SU-DHL-6 (cell line): ENCODE data around the gene IL12RB2.

Experiments used
- H2AFZ ChIP-seq: fragments of 200-600 bp; sonication (generic); 2 replicates; pipeline ENCODE4 v1.6.1; 2014; ENCODE audit warnings: low read depth, mild to moderate bottlenecking, moderate library complexity, mixed read lengths, antibody characterized with exemption, low read length; ENCODE audit not compliant: severe bottlenecking
- H3F3A ChIP-seq: fragments of 200-600 bp; shearing (Covaris generic); 2 replicates; pipeline ENCODE4 v1.6.0; 2016; ENCODE audit warnings: antibody characterized with exemption, mild to moderate bottlenecking; ENCODE audit not compliant: insufficient read depth
- H3K27ac ChIP-seq: fragments of 200-600 bp; sonication (generic); 2 replicates; pipeline ENCODE4 v1.5.1; 2016; ENCODE audit warnings: low read depth, mild to moderate bottlenecking, low read length, moderate library complexity, mixed read lengths
- H3K27me3 ChIP-seq: fragments of 200-600 bp; sonication (generic), shearing (Covaris generic); 2 replicates; pipeline ENCODE4 v1.6.0; 2014; ENCODE audit warnings: mild to moderate bottlenecking, low read length
- H3K36me3 ChIP-seq: fragments of 200-600 bp; sonication (generic); 2 replicates; pipeline ENCODE4 v1.6.1; 2014; ENCODE audit warnings: mild to moderate bottlenecking, low read length, mixed read lengths
- H3K4me2 ChIP-seq: fragments of 300-600, 200-600 bp; shearing (Covaris generic), sonication (generic); 2 replicates; pipeline ENCODE4 v1.6.0; 2014; ENCODE audit warnings: low read length, low read depth, mild to moderate bottlenecking; ENCODE audit not compliant: poor library complexity, severe bottlenecking
- H3K4me3 ChIP-seq: fragments of 200-600 bp; sonication (generic); 2 replicates; pipeline ENCODE4 v1.5.1; 2014; ENCODE audit warnings: antibody characterized with exemption, low read length, mild to moderate bottlenecking, mixed read lengths; ENCODE audit not compliant: insufficient read depth, poor library complexity, severe bottlenecking
- H3K79me2 ChIP-seq: fragments of 200-600 bp; sonication (generic); 2 replicates; pipeline ENCODE4 v1.6.1; 2014; ENCODE audit warnings: mild to moderate bottlenecking, low read length, moderate library complexity; ENCODE audit not compliant: insufficient read depth
- H3K9ac ChIP-seq: fragments of 200-600 bp; sonication (generic); 2 replicates; pipeline ENCODE4 v1.7.0; 2014; ENCODE audit warnings: mild to moderate bottlenecking, low read length
- H3K9me2 ChIP-seq: fragments of 200-600 bp; sonication (generic); replicated peaks from 2 replicates; pipeline ENCODE4 v1.6.1; 2014; ENCODE audit warnings: low read length; ENCODE audit not compliant: insufficient read depth
- H3K9me3 ChIP-seq: fragments of 200-600 bp; sonication (generic); 2 replicates; pipeline ENCODE4 v1.6.1; 2014; ENCODE audit warnings: low read length, mixed read lengths; ENCODE audit not compliant: insufficient read depth
- H4K20me1 ChIP-seq: fragments of 200-600 bp; sonication (generic); 2 replicates; pipeline ENCODE4 v1.6.1; 2014; ENCODE audit warnings: low read depth, mild to moderate bottlenecking, antibody characterized with exemption, low read length, moderate library complexity, mixed read lengths
- CTCF ChIP-seq: fragments of 200-600 bp; sonication (generic); IDR thresholded peaks from one replicate; pipeline ENCODE4 v1.5.1; 2017; ENCODE audit warnings: antibody characterized with exemption, mild to moderate bottlenecking, low read length, moderate library complexity; ENCODE audit not compliant: insufficient read depth, poor library complexity, severe bottlenecking
- EZH2phosphoT487 ChIP-seq: fragments of 200-600 bp; sonication (generic), shearing (Covaris generic); conservative IDR thresholded peaks from 2 replicates; pipeline ENCODE4 v1.6.1; 2018; ENCODE audit warnings: mild to moderate bottlenecking, antibody characterized with exemption, low read length, moderate library complexity, mixed read lengths

The IL12RB2 gene

GRCh38 chr1:67348586-67349252, 41.0 kb downstream of the IL12RB2 start:
- Histone ChIP-seq H3K79me2 (no peaks in the 10 kb centered on the region), H3K27me3 (no peaks in the 10 kb centered on the region), H2AFZ (no peak overlapping the region), H3K4me2 (no peak overlapping the region), H3K36me3 (no peaks in the 10 kb centered on the region), H3K27ac (no peak overlapping the region), H3K9me2 (no peaks in the 10 kb centered on the region), H3K4me3 (no peak overlapping the region), H3K9me3 (no peaks in the 10 kb centered on the region), H3K9ac (no peak overlapping the region), H4K20me1 (no peaks in the 10 kb centered on the region), H3F3A (no peaks in the 10 kb centered on the region)
- TF ChIP-seq CTCF (no peak), EZH2phosphoT487 (no peak)

GRCh38 chr1:67350783-67351182, 43.1 kb downstream of the IL12RB2 start:
- TF ChIP-seq EZH2phosphoT487 (no peak), CTCF (no peak)
- Histone ChIP-seq H3K9ac (no peak overlapping the region), H3K27ac (no peak overlapping the region), H3K9me3 (no peaks in the 10 kb centered on the region), H3K36me3 (no peaks in the 10 kb centered on the region), H4K20me1 (no peaks in the 10 kb centered on the region), H3K9me2 (no peaks in the 10 kb centered on the region), H3K27me3 (no peaks in the 10 kb centered on the region), H3K4me2 (no peak overlapping the region), H3K79me2 (no peaks in the 10 kb centered on the region), H3F3A (no peaks in the 10 kb centered on the region), H3K4me3 (no peak overlapping the region), H2AFZ (no peak overlapping the region)

- Histone ChIP-seq H3K36me3 (no peaks in the 10 kb centered on the region), H3K9ac (no peak overlapping the region), H3K4me2 (no peak overlapping the region), H3K27ac (no peak overlapping the region), H3K9me3 (no peaks in the 10 kb centered on the region), H3K79me2 (no peaks in the 10 kb centered on the region), H3K4me3 (no peak overlapping the region), H3K27me3 (no peaks in the 10 kb centered on the region), H2AFZ (no peak overlapping the region), H3F3A (no peaks in the 10 kb centered on the region), H3K9me2 (no peaks in the 10 kb centered on the region), H4K20me1 (no peaks in the 10 kb centered on the region)
- TF ChIP-seq EZH2phosphoT487 = no peak
- no peak for TF ChIP-seq CTCF
Observed at GRCh38 chr1:67352211-67352610, 44.5 kb downstream of the IL12RB2 start.
